NCI-H774 (cell line): Measurements from ENCODE around the gene AXIN1.

Experiments
- DNase-seq: peaks from one replicate; lab custom pipeline; 2025; lab: John Stamatoyannopoulos, UW

The AXIN1 gene

DNA sequence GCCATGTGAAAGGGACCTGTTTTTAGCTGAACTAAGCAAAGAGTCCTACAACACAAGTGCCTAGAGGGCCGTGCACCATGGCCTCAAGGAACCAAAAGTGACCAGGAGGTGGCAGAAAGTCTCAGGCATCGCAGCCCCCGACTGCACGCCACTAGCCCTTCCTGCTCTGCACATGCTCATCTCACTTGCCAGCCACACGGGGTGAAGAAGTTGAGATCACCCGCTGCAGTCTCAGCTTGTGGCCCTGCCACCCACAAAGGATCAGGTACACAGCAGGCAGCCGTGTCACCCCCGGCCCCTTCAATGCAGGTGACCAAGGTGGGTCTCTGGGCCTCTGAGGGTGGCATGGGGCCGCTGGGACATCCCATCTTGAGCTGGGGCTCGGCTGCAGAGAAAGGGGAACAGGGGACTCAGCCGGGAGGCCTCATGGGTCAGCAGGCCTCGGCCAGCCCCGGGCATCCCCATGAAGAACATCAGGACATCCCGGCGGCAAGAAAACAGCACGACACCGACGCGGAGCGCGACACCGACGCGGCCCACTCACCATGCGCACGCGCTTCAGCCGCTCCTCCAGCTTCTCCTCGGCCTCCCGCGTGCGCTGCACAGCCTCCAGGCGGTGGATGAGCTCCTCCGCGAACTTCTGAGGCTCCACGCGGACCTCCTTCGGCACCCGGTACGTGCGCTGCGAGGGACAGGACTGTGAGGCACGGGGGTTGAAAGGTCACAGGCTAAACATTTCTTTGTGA lies 48.6 kb downstream of the AXIN1 start:
- DNase-seq = no peak

DNA sequence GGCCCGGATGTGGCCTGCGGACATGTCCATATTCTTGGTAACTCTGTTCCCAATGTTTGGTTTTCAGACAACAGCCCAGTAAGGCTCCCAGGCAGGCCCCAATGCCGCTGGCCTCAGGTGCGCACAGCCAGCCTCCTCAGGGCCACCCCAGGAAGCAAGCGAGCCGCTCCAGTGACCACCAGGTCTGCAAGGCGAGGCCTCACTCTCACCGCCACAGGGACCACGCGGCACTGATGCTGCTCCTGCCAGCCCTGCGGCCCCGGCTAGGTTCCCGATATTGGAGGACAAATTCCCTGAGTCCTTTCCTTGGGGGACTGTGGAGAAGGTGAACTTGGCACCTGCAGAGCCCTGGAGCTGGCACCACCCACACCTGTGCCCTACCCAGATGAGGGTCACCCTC lies 50.6 kb downstream of the AXIN1 start:
- DNase-seq = no peak

DNA sequence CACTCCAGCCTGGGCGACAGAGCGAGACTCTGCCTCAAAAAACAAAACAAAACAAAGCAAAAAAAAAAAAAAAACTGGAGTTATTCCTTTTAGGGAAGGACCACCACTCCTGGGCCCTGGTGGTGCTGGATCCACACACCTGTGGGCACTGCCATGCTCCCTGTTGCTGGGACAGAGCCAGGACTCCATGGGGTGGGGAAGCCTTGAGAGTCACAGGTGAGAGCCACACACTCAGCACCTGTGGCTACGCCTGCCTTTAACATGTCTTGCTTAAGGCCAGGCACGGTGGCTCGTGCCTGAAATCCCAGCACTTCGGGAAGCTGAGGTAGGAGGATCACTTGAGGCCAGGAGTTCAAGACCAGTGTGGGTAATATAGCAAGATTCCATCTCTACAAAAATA lies 51.3 kb downstream of the AXIN1 start:
- DNase-seq = no peak

DNA sequence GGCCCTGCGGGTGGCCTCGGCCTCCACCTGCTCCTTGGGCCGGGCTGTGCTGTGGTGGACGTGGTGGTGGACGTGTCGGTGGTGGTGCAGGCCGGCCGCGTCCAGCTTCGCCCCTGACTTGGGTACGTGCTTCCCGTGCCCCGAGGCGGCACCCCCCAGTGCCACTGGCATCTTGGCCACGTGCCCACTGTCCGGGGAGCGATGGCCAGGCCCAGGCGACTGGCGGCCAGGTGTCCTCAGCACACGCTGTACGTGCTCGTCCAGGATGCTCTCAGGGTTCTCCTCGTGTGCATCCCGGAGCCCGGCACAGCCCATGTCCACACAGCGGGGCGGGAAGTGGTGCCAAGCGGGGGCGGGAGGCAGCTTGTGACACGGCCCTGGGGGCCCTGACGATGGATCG lies 54.7 kb downstream of the AXIN1 start:
- DNase-seq = no peak

DNA sequence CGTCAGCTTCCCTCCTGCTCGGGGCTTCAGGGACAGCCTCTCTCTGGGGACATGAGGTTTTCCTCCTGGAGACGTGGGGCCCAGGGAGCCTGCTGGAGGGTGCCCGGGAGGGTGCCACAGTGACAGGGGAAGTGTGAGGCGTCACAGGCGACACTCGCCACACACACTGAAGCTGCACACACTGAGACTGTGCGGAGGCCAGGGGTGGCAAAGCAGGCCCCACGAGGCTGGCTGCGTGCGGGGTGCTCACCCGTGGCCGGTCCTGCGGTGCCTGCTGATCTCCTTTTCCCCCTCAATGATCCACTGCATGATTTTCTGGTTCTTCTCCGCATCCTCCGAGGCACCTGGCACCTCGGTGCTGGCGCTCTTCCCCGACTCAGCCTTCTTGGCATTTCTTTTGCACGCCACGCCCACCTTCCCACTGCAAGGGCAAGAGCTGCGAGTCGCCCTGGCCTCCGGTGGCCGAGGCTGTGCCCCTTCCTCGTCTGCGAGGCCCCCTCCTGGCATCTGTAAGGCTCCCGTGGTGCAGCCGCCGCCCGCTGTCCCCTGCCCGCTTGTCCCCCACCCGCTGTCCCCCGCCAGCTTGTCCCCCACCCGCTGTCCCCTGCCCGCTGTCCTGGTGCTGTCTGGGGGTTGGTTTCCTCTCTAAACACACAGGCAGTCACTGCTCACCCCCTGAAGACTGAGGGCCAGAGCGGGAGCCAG lies 55.6 kb downstream of the AXIN1 start:
- no peak for DNase-seq

DNA sequence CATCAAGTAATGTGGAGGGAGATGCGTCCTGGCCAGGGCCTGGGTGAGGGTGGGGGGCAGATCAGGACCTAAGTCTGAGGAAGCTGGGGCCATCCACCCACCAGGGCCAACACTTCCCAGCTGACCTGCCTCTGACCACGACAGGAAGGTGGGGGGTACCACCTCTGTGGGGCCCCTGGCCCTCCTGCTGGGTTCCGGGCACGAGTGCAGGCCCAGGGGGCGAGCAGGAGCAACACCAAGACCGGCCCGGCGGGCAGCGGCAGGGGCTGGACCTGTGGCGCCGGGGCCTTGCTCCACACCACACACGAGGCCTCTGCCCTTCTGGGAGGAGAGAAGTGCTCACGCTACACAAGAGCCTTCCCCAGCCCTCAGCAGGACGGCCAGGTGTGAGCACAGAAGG lies 56.2 kb downstream of the AXIN1 start:
- no peak for DNase-seq

DNA sequence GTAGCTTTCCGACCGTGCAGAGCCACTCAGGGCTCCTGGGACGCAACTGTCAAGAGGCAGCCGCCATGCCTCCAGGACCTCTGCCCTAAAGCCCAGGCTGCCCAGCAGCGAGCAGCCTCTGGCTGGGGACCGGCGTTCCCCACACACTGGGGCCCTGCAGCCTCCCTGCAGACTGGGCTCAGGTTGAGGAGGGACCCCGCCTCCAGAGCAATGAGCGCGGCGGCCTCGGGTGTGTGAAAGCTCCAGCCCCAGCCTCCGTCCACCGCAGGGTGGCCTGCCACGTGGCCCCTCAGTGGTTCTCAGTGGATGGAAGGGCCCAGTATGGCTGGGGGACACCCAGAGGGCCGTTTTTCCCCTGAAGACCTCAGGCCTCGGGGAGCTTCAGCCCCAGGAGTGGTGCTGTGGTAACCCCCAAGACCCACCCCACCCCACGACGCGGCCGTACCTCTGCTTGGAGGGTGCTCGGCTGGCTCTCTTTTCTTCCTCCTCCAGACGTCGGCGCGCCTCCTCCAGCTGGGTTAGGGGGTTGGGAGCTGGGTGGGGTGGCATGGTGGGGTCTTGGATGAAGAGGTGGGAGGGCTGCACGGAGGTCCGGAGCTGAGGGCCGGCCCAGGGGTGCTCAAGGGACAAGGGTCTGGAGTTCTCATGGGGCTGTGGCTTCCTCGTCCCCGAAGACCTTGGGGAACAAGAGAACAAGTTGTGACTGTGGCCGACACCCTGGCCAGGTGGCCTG lies 59.3 kb downstream of the AXIN1 start:
- DNase-seq = no peak

DNA sequence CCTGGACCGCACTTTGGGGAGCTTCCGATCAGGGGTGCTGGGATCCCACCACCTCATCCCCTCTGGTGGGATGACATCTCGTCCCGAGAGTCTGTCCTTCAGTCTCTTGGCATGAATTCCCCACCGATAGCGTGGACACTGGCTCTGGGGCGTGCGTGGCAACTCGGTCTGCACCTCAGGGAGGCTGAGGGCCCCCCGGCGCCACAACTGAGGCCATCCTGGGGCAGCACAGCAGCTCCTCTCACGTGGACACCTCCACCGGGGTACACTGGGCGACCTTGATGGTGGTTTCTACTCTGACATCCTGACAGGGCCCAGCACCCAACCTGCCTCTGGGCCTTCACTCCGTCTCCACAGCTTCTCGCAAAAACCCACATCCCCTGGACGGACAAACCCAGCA lies 61.0 kb downstream of the AXIN1 start:
- no peak for DNase-seq

DNA sequence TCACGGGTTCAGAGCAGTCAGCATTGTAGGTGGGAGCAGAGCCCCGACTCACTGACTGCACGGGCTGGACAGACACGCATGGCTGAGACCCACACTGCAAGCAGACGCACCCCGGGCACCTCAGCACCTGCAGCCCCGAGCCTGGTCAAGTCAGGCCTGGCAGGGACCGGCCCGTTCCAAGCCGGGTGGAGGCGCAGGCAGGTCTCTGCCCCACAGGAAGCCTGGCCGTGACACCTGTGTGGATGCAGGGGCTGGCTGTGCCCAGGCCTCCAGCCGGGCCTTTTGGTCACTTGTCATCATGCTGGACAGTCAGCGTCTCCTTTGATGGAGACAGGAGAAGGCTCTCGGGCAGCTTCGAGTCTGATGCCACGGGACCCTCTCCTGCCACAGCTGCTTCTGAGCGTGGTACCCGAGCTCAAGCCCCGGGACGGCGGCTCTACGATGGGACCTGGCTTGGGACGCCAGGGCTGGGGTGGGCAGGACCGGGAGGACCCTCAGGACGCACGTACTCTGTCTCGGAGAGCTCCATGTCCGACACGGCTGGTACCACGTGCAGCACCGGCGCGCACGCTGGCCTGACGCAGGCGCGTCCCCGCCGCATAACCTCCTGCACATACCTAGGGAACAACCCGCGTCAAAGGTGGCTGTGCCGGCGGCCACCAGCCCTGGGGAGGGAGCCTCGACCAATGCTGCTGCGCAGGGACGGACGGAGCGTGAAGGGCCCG lies 61.7 kb downstream of the AXIN1 start:
- no peak for DNase-seq

DNA sequence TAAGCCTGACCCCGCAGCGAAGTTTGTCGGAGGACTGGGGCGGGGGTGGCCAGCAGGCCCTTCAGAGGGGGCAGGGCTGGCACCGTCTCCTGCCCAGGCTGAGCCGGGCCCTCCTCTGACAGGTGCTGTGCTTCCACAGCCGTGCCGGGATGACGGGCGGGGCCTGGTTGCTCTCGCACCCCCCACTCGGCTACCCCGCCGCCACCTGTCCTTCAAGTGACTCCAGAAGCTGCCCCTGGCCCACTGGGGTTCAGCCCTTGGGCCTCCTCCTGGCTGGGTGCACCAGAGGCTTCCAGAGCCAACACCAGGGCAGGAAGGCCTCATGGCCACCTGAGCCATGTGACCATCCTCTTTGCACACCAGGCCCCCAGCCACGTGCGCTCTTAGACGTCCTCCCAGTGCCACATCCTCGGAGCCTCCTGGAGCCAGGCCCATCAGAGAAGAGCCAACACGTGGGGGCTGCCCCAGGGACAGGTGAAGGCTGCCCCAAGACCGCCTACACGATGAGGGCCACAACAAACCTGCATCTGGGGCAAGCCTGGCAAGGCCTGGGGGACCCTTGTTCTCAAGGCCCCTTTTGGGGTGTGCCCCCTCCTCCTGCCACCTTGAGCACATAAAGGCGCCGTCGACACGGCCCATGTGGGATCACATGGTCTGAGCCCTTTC lies 62.4 kb downstream of the AXIN1 start:
- no peak for DNase-seq

DNA sequence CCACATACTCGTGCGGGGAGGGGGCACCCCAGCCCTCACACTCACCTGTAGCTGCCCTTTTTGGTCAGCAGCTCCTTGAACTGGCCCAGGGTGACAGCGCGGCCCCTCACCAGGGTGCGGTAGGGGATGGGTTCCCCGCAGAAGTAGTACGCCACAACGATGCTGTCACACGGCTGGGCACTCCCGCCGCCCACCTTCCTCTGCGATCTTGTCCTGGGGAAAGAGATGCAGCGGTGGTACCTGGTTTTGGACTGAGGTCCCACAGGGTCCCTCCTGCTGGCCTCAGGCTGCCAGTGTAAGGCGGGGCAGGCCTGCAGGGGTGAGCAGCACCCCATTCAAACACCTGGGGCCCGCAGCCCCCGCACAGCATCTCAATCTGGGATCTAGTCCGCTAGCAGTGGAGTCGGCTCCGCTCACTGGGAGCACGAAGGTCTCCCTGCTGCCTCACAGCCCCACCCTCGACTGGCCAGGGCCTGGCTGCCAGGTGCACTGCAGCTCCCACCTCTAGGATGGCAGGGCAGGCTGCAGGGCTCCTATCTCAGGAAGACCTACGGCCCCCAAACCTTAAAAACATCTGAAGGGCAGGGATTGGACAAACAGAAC lies 63.0 kb downstream of the AXIN1 start:
- DNase-seq = no peak

DNA sequence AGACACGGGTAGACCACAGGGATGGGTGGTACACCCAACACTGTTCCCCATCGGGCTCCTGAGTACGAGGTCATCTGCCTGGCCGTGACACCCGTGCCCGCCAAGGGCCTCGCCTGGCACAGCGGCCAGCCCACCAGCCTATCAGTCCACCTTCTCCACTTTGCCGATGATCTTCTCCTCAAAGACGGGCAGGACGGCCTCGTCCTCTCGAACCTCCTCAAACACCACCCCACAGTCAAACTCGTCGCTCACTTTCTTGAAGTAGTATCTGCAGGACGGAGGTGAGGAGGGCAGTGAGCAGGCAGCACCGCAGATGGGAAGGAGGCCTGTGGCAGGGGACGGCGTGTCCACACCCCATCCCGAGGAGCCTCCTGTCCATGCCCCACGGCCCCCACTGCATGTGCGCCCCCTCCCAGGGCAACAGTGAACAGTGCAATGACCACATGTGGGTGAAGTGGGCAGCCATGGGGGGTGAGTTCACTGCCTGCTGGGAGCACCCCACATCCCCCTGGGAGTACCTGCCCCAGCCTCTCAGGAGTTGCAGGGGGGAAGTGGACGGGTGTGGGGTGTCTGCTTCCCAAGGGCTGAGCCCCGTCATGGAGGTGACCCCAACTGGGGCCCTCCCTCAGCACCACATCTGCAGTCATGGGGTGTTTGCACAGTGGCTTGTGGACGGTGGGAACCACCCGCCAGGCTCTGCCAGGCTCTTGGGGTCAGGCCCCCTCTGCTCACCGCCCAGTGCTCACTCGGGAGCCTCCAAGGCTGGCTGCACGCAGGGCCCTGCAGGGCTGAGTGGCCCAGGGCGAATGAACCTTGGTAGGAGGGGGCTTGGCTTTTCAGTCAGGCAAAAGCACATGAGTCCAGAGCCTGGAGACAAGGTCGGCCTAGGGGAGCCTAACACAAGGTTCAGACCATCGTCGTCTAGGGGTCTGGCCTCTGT lies 64.3 kb downstream of the AXIN1 start:
- DNase-seq = no peak

DNA sequence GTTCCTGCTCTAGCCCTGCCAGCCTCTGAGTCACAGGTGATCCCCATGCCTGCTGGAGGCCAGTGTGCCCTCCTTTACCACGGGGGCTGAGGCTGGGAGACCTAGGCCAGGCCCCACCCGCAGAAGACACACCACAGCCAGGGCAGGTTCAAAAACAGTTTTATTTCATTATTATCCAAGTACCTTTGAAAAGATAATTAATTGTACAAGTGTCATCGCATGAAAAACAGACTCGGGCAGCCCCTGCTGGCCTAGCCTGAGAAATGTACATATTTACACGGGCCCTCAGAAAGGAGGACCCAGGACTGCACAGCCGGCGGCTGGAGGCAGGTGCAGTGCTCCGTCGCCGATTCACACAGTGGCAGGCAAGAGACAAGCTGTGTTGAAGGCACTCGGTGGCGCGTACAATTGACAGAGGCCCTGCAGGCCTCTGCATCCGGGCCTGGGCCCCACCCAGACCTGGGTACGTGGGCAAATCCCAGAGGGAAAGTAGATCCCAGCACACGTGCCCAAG lies 65.2 kb downstream of the AXIN1 start:
- peak; percentile 41 for DNase-seq

DNA sequence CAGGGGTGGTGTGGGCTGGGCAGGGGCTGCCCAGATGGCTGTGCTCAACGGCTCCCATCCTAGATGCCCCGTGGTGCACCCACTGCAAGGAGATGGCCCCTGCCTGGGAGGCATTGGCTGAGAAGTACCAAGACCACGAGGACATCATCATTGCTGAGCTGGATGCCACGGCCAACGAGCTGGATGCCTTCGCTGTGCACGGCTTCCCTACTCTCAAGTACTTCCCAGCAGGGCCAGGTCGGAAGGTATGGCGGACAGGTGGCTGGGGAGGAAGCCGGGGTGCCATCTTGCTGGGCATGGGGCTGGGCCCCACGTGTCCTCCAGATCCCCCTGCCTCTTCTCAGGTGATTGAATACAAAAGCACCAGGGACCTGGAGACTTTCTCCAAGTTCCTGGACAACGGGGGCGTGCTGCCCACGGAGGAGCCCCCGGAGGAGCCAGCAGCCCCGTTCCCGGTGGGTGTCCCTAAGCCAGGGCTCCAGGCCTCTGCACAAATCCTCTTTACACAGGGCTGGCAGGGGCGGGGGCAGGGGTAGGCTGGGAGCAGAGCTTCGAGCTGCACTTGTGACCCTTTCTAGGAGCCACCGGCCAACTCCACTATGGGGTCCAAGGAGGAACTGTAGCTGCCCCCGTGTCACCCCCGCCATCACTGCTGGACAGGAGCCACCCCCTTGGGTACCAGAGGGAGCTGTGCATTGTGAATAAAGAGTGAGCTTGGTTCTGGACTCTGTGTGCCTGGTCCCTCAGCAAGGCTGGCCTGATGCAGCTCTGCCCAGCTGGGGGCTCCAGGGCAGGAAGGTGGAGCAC lies 65.8 kb downstream of the AXIN1 start:
- DNase-seq = no peak

DNA sequence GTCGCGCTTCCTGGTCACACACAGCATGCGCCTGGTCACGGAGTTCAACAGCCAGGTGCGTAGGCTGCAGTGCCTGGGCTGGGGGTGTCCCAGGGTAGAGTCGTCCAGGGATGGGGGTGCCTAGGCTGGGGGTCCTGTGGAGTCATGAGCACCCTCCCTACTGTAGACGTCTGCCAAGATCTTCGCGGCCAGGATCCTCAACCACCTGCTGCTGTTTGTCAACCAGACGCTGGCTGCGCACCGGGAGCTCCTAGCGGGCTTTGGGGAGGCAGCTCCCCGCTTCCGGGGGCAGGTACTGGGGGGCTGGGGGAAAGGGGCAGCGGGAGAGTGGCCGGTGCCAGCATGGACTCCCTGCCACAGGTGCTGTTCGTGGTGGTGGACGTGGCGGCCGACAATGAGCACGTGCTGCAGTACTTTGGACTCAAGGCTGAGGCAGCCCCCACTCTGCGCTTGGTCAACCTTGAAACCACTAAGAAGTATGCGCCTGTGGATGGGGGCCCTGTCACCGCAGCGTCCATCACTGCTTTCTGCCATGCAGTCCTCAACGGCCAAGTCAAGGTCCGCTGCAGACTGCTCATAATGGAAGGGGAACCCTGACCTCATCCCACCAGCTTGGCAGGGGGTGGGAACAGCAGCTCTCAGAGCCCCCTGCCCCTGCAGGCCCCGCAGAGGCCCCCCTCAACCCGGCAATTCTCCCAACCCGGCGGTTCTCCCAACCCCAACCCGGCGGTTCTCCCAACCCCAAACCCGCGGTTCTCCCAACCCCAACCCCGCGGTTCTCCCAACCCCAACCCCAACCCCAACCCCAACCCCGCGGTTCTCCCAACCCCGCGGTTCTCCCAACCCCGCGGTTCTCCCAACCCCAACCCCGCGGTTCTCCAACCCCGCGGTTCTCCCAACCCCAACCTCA lies 67.1 kb downstream of the AXIN1 start:
- DNase-seq = no peak

DNA sequence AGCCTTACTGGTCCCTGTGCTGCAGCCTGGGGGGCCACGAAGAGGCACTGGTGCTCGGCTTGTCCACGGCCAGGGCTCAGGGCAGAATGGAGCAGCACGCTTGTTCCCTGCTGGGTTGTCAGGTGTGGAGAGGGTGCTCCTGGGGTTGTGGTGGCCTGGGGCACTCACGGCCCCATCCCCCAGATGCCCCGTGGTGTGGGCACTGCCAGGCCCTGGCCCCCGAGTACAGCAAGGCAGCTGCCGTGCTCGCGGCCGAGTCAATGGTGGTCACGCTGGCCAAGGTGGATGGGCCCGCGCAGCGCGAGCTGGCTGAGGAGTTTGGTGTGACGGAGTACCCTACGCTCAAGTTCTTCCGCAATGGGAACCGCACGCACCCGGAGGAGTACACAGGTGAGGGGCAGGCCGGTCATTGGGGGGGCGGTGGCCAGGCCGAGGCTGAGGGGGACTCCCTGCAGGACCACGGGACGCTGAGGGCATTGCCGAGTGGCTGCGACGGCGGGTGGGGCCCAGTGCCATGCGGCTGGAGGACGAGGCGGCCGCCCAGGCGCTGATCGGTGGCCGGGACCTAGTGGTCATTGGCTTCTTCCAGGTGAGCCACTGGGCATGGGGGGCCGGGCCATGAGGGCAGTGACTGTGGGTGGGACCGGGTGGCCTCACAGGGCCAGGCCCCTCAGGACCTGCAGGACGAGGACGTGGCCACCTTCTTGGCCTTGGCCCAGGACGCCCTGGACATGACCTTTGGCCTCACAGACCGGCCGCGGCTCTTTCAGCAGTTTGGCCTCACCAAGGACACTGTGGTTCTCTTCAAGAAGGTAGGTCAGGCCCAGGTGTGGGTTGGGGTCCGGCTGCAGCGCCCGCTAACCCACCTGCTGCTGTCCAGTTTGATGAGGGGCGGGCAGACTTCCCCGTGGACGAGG lies 68.1 kb downstream of the AXIN1 start:
- no peak for DNase-seq
